Adrenal gland (tissue), 12 donors: ENCODE measurements around the gene SLC16A10. TPM values are rescaled to one million over a fixed set of nuclear protein-coding genes. Genes with fewer than 3 reads are reported as not detected.

Experiments
- DNase-seq, 7 donors: peaks; one replicate each; pipeline ENCODE4 v3.0.0-alpha.2; 2019 to 2020
- H3K27ac ChIP-seq, 5 donors: fragments of 200-600 bp; sonication (generic) in 4 of 5; 1 replicate in 3 of 5; 2 replicates in 2 of 5; pipeline versions ENCODE4 v1.5.1 to v1.8.0; 2016 to 2020; ENCODE audit warnings: mild to moderate bottlenecking in 1 of 5
- H3K27me3 ChIP-seq: fragments of 200-600 bp; 2 replicates; pipeline ENCODE4 v1.8.0; 2021
- H3K36me3 ChIP-seq, 2 donors: fragments of 200-600 bp; replicated peaks in 1 of 2; 1 replicate in 1 of 2; 2 replicates in 1 of 2; pipeline versions ENCODE4 v1.5.1 to v1.8.0; 2018 to 2022
- H3K4me1 ChIP-seq, 2 donors: fragments of 200-600 bp; replicated peaks in 1 of 2; 1 replicate in 1 of 2; 2 replicates in 1 of 2; pipeline versions ENCODE4 v1.5.1 to v1.8.0; 2018 to 2021
- H3K4me3 ChIP-seq, 4 donors: fragments of 200-600 bp; sonication (generic) in 3 of 4; one replicate each; pipeline ENCODE4 v1.5.1; 2016 to 2018
- H3K9me3 ChIP-seq, 3 donors: fragments of 200-600 bp; sonication (generic) in 1 of 3; replicated peaks in 1 of 3; 1 replicate in 2 of 3; 2 replicates in 1 of 3; pipeline versions ENCODE4 v1.5.1 to v1.8.0; 2016 to 2021
- CTCF ChIP-seq, 6 experiments: fragments of 450-650 bp in 4 of 6; fragments of 200-600 bp in 2 of 6; sonication (generic) in 1 of 6; IDR thresholded peaks; 1 replicate in 5 of 6; 2 replicates in 1 of 6; pipeline versions ENCODE4 v1.5.1 to v1.8.0; 2016 to 2021; ENCODE audit warnings: antibody characterized with exemption in 6 of 6, mild to moderate bottlenecking in 2 of 6, moderate library complexity in 1 of 6
- POLR2A ChIP-seq, 2 donors: fragments of 450-650 bp; IDR thresholded peaks; one replicate each; pipeline ENCODE4 v1.6.1; 2017; ENCODE audit warnings: antibody characterized with exemption in 2 of 2, mild to moderate bottlenecking in 2 of 2, moderate library complexity in 1 of 2
- WGBS, 4 donors: extraction: QIAGEN DNeasy Blood & Tissue Kit in 2 of 4; methylation state at CpG; one replicate each; pipeline versions ENCODE4 v1.1.5 to v1.1.7; 2013 to 2017; 5-methylcytosine and 5-hydroxymethylcytosine counted together
- intact Hi-C, 2 donors: fragments of 100-400 bp; cut with DNase I; formaldehyde crosslinking; loops; one replicate each; pipeline versions ENCODE4 v1.14.1 to v1.15.0; 2022 to 2023
- polyA plus RNA-seq, 3 donors: library from polyadenylated mRNA; stranded (reverse); fragments of 200-250 nt in 2 of 3; fragments of 350-450 nt in 1 of 3; fragmentation: Illumina TruSeq in 1 of 3; extraction: RNeasy Lipid Tissue Mini Kit (QIAGEN cat#74804) in 1 of 3; gene quantifications; one replicate each; pipeline ENCODE4 v1.2.3, GENCODE V29; 2013 to 2014
- total RNA-seq, 9 donors: library from RNA; depleted of rRNA in 4 of 9; stranded (reverse); fragments of >200 nt in 4 of 9; fragments of 120-200 nt in 1 of 9; fragmentation: NEBNext Ultra II Directional in 1 of 9; extraction: Animal tissue kit (Norgen Biotek cat#: 25700) in 1 of 9; gene quantifications; one replicate each; pipeline versions ENCODE4 v1.1.0 to v1.2.4, GENCODE V29; 2013 to 2023
- donor health status: healthy with polysubstance abuse.
- donor health status: Bipolar disorder and iron deficiency.
- donor health status: DM: yes; HTN: yes; CAD: no.
- donor health status: DM: no; HTN: no; CAD: no.
- donor health status: DM: no; HTN: no; CAD: no.
- donor health status: DM: yes; HTN: yes; CAD: no.

SLC16A10 gene
- total and polyA plus RNA-seq, 12 donors = 4.6 to 97.0 (median 24.9) TPM

- intact Hi-C loops = no loop called here
Measured at GRCh38 chr6:111215131-111215530, 127.8 kb downstream of the SLC16A10 start.

DNA sequence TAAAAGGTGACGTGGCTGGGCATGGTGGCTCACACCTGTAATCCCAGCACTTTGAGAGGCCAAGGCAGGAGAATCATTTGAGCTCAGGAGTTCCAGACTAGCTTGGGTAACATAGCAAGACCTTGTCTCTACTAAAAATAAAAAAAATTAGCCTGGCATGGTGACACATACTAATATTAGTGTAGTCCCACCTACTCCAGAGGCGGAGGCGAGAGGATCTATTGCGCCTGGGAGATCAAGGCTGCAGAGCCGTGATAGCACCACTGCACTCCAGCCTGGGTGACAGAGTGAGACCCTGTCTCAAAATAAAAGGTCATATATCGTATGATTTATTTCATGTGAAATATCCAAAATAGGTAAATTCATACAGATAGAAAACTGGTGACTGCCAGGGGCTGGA is 132.5 kb downstream of the SLC16A10 start:
- no peak overlapping the region for H3K4me3 ChIP-seq
- H3K27me3 ChIP-seq = no peaks in the 10 kb centered on the region
- no peaks in the 10 kb centered on the region for H3K9me3 ChIP-seq
- no peaks in the 10 kb centered on the region for H3K36me3 ChIP-seq
- no peak for DNase-seq
- H3K4me1 ChIP-seq = peaks cover 0 to 8% of the 10 kb centered on the region in 2 donors
- H3K27ac ChIP-seq = no peak overlapping the region
- TF ChIP-seq CTCF (IDR thresholded peaks at IDR 0.05) (no peak), POLR2A (IDR thresholded peaks at IDR 0.05) (no peak)
- 93 to 99% (median 97%) methylated on average over 6 of the region's 6 CpGs for WGBS, 4 donors
- intact Hi-C loops = no loop called here

More at GRCh38 chr6:111215131-111215530, 127.8 kb downstream of the SLC16A10 start:
- 28 to 61% (median 53%) methylated on average over 1 of the region's 1 CpG for WGBS, 4 donors
- no peaks in the 10 kb centered on the region for H3K36me3 ChIP-seq
- H3K27ac ChIP-seq = no peak overlapping the region
- DNase-seq = no peak
- H3K4me1 ChIP-seq = peaks cover 0 to 8% of the 10 kb centered on the region in 2 donors
- no peak overlapping the region for H3K4me3 ChIP-seq
- no peak for TF ChIP-seq POLR2A (IDR thresholded peaks at IDR 0.05)
- TF ChIP-seq CTCF (IDR thresholded peaks at IDR 0.05) = no peak
- H3K27me3 ChIP-seq = no peaks in the 10 kb centered on the region
- H3K9me3 ChIP-seq = no peaks in the 10 kb centered on the region

DNA sequence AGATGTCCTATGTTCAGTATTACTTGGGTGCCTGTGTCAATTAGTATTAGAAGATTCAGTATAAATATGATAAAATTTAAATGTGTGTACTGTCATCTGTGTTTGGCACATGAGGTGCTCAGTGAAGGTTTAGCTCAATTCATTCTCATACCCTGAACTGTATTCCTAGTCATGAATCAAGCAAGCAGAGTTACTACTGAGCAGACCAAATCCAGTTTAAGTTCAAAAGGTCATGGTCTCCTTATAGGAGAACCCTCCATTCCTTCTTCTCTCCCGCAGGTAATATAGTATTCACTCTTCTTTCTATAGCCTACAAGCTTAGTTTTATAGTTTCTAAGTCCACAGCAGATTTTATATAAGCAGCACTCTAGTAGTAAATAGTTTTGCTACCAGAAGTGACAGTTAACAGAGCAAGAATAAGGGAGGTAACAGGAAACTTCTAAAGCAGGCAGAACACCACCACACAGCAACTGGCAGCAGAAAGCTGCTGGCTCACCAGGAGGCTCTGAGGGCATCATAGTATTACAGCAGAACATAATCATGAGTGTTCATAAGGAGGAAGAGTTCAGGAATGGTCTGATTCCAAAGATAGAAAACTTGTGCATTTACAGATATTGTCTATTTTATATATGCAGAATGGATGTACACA is 133.2 kb downstream of the SLC16A10 start:
- Histone ChIP-seq H3K9me3 (no peaks in the 10 kb centered on the region), H3K27me3 (no peaks in the 10 kb centered on the region), H3K27ac (no peak overlapping the region), H3K4me3 (no peak overlapping the region), H3K4me1 (peaks cover 0 to 6% of the 10 kb centered on the region in 2 donors), H3K36me3 (no peaks in the 10 kb centered on the region)
- DNase-seq = no peak
- no peak for TF ChIP-seq POLR2A (IDR thresholded peaks at IDR 0.05)
- TF ChIP-seq CTCF (IDR thresholded peaks at IDR 0.05) = no peak
- 93 to 96% (median 94%) methylated on average over 1 of the region's 1 CpG for WGBS, 4 donors
- intact Hi-C loops = no loop called here

GRCh38 chr6:111221804-111222203 is 134.5 kb downstream of the SLC16A10 start:
- DNase-seq = no peak
- intact Hi-C loops = no loop called here

More at GRCh38 chr6:111221804-111222203, 134.5 kb downstream of the SLC16A10 start:
- Histone ChIP-seq H3K27me3 (no peaks in the 10 kb centered on the region), H3K9me3 (no peaks in the 10 kb centered on the region), H3K4me3 (no peak overlapping the region), H3K4me1 (no peaks in the 10 kb centered on the region), H3K27ac (no peak overlapping the region), H3K36me3 (no peaks in the 10 kb centered on the region)
- 80 to 85% (median 84%) methylated on average over 4 of the region's 4 CpGs for WGBS, 4 donors
- TF ChIP-seq POLR2A (IDR thresholded peaks at IDR 0.05) (no peak), CTCF (IDR thresholded peaks at IDR 0.05) (no peak)
